ENCODE data around the gene SOX14. TPM values are rescaled to one million over a fixed set of nuclear protein-coding genes. Genes with fewer than 3 reads are reported as not detected.

SOX14 gene
- polyA plus RNA-seq, 2 donors, result 0.10 TPM; not detected in 1

GRCh38 chr3:137767538-137768360 is 3.6 kb downstream of the SOX14 start:
- Histone ChIP-seq H3K9me3 (ENCODE audit: control insufficient read depth in 2 of 2, insufficient read depth in 1 of 2, low read depth in 1 of 2, low read length in 1 of 2) (peaks cover 0 to 10% of the 10 kb centered on the region in 2 donors), H3K27ac (ENCODE audit: low read depth in 2 of 2, low read length in 1 of 2) (no peak overlapping the region), H3K4me1 (ENCODE audit: control insufficient read depth in 2 of 2, insufficient read depth in 2 of 2, low read length in 1 of 2) (peaks cover 12 to 30% of the 10 kb centered on the region in 2 donors), H3K27me3 (ENCODE audit: control insufficient read depth in 1 of 2, insufficient read depth in 2 of 2, low read length in 2 of 2) (peaks cover 5 to 64% of the 10 kb centered on the region in 2 donors), H3K36me3 (ENCODE audit: control insufficient read depth in 2 of 2, insufficient read depth in 2 of 2, low read length in 1 of 2) (no peaks in the 10 kb centered on the region), H3K4me3 (ENCODE audit: low read depth in 1 of 2, low read length in 2 of 2) (peak overlapping the region; percentile 39 to 52)
- 3 to 4% methylated on average over 36 of the region's 36 CpGs for WGBS, 2 donors

GRCh38 chr3:137768361-137769321 is 4.5 kb downstream of the SOX14 start:
- peaks cover 11 to 27% of the 10 kb centered on the region in 2 donors for H3K4me1 ChIP-seq (ENCODE audit: control insufficient read depth in 2 of 2, insufficient read depth in 2 of 2, low read length in 1 of 2)
- H3K36me3 ChIP-seq (ENCODE audit: control insufficient read depth in 2 of 2, insufficient read depth in 2 of 2, low read length in 1 of 2), result no peaks in the 10 kb centered on the region
- H3K9me3 ChIP-seq (ENCODE audit: control insufficient read depth in 2 of 2, insufficient read depth in 1 of 2, low read depth in 1 of 2, low read length in 1 of 2), result peaks cover 0 to 10% of the 10 kb centered on the region in 2 donors
- H3K4me3 ChIP-seq (ENCODE audit: low read depth in 1 of 2, low read length in 2 of 2), result peak overlapping the region; percentile 39 to 52
- no peak overlapping the region for H3K27ac ChIP-seq (ENCODE audit: low read depth in 2 of 2, low read length in 1 of 2)
- 3% methylated on average over 59 of the region's 59 CpGs for WGBS, 2 donors
- peaks cover 5 to 59% of the 10 kb centered on the region in 2 donors for H3K27me3 ChIP-seq (ENCODE audit: control insufficient read depth in 1 of 2, insufficient read depth in 2 of 2, low read length in 2 of 2)

- Histone ChIP-seq H3K9me3 (ENCODE audit: control insufficient read depth in 2 of 2, insufficient read depth in 1 of 2, low read depth in 1 of 2, low read length in 1 of 2) (peaks cover 0 to 10% of the 10 kb centered on the region in 2 donors), H3K27me3 (ENCODE audit: control insufficient read depth in 1 of 2, insufficient read depth in 2 of 2, low read length in 2 of 2) (peaks cover 5 to 52% of the 10 kb centered on the region in 2 donors), H3K4me3 (ENCODE audit: low read depth in 1 of 2, low read length in 2 of 2) (no peak overlapping the region), H3K4me1 (ENCODE audit: control insufficient read depth in 2 of 2, insufficient read depth in 2 of 2, low read length in 1 of 2) (peaks cover 7 to 22% of the 10 kb centered on the region in 2 donors), H3K36me3 (ENCODE audit: control insufficient read depth in 2 of 2, insufficient read depth in 2 of 2, low read length in 1 of 2) (no peaks in the 10 kb centered on the region), H3K27ac (ENCODE audit: low read depth in 2 of 2, low read length in 1 of 2) (no peak overlapping the region)
- 14 to 15% methylated on average over 23 of the region's 23 CpGs for WGBS, 2 donors
These were observed 5.4 kb downstream of the SOX14 start for GRCh38 chr3:137769322-137770065.

- 6 to 7% methylated on average over 39 to 40 of the region's 40 CpGs for WGBS, 2 donors
- H3K4me1 ChIP-seq (ENCODE audit: control insufficient read depth in 2 of 2, insufficient read depth in 2 of 2, low read length in 1 of 2), result peaks cover 6 to 14% of the 10 kb centered on the region in 2 donors
- peaks cover 0 to 10% of the 10 kb centered on the region in 2 donors for H3K9me3 ChIP-seq (ENCODE audit: control insufficient read depth in 2 of 2, insufficient read depth in 1 of 2, low read depth in 1 of 2, low read length in 1 of 2)
- no peak overlapping the region for H3K27ac ChIP-seq (ENCODE audit: low read depth in 2 of 2, low read length in 1 of 2)
- peak overlapping the region in 1 of 2 donors; percentile 20 for H3K4me3 ChIP-seq (ENCODE audit: low read depth in 1 of 2, low read length in 2 of 2)
- no peaks in the 10 kb centered on the region for H3K36me3 ChIP-seq (ENCODE audit: control insufficient read depth in 2 of 2, insufficient read depth in 2 of 2, low read length in 1 of 2)
- peaks cover 5 to 45% of the 10 kb centered on the region in 2 donors for H3K27me3 ChIP-seq (ENCODE audit: control insufficient read depth in 1 of 2, insufficient read depth in 2 of 2, low read length in 2 of 2)
These were observed 6.1 kb downstream of the SOX14 start for GRCh38 chr3:137770066-137770834.

GRCh38 chr3:137770835-137771399 is 6.8 kb downstream of the SOX14 start:
- H3K36me3 ChIP-seq (ENCODE audit: control insufficient read depth in 2 of 2, insufficient read depth in 2 of 2, low read length in 1 of 2), result no peaks in the 10 kb centered on the region
- WGBS, 2 donors, result 2 to 3% methylated on average over 43 to 45 of the region's 45 CpGs
- H3K4me1 ChIP-seq (ENCODE audit: control insufficient read depth in 2 of 2, insufficient read depth in 2 of 2, low read length in 1 of 2), result peaks cover 6 to 12% of the 10 kb centered on the region in 2 donors
- no peak overlapping the region for H3K27ac ChIP-seq (ENCODE audit: low read depth in 2 of 2, low read length in 1 of 2)
- peaks cover 0 to 10% of the 10 kb centered on the region in 2 donors for H3K9me3 ChIP-seq (ENCODE audit: control insufficient read depth in 2 of 2, insufficient read depth in 1 of 2, low read depth in 1 of 2, low read length in 1 of 2)
- H3K27me3 ChIP-seq (ENCODE audit: control insufficient read depth in 1 of 2, insufficient read depth in 2 of 2, low read length in 2 of 2), result peaks cover 5 to 42% of the 10 kb centered on the region in 2 donors
- peak overlapping the region in 1 of 2 donors; percentile 20 for H3K4me3 ChIP-seq (ENCODE audit: low read depth in 1 of 2, low read length in 2 of 2)

- no peaks in the 10 kb centered on the region for H3K36me3 ChIP-seq (ENCODE audit: control insufficient read depth in 2 of 2, insufficient read depth in 2 of 2, low read length in 1 of 2)
- peaks cover 0 to 10% of the 10 kb centered on the region in 2 donors for H3K9me3 ChIP-seq (ENCODE audit: control insufficient read depth in 2 of 2, insufficient read depth in 1 of 2, low read depth in 1 of 2, low read length in 1 of 2)
- no peak overlapping the region for H3K4me3 ChIP-seq (ENCODE audit: low read depth in 1 of 2, low read length in 2 of 2)
- H3K4me1 ChIP-seq (ENCODE audit: control insufficient read depth in 2 of 2, insufficient read depth in 2 of 2, low read length in 1 of 2), result peaks cover 6 to 12% of the 10 kb centered on the region in 2 donors
- H3K27me3 ChIP-seq (ENCODE audit: control insufficient read depth in 1 of 2, insufficient read depth in 2 of 2, low read length in 2 of 2), result peaks cover 8 to 42% of the 10 kb centered on the region in 2 donors
- H3K27ac ChIP-seq (ENCODE audit: low read depth in 2 of 2, low read length in 1 of 2), result no peak overlapping the region
- WGBS, 2 donors, result 3 to 6% methylated on average over 53 of the region's 53 CpGs
These were observed 7.5 kb downstream of the SOX14 start for GRCh38 chr3:137771401-137772213.

GRCh38 chr3:137772214-137772955 is 8.3 kb downstream of the SOX14 start:
- Histone ChIP-seq H3K4me3 (ENCODE audit: low read depth in 1 of 2, low read length in 2 of 2) (no peak overlapping the region), H3K27me3 (ENCODE audit: control insufficient read depth in 1 of 2, insufficient read depth in 2 of 2, low read length in 2 of 2) (peaks cover 3 to 36% of the 10 kb centered on the region in 2 donors), H3K4me1 (ENCODE audit: control insufficient read depth in 2 of 2, insufficient read depth in 2 of 2, low read length in 1 of 2) (peaks cover 6 to 12% of the 10 kb centered on the region in 2 donors), H3K9me3 (ENCODE audit: control insufficient read depth in 2 of 2, insufficient read depth in 1 of 2, low read depth in 1 of 2, low read length in 1 of 2) (peaks cover 0 to 7% of the 10 kb centered on the region in 2 donors), H3K27ac (ENCODE audit: low read depth in 2 of 2, low read length in 1 of 2) (no peak overlapping the region), H3K36me3 (ENCODE audit: control insufficient read depth in 2 of 2, insufficient read depth in 2 of 2, low read length in 1 of 2) (no peaks in the 10 kb centered on the region)
- 15 to 32% methylated on average over 7 of the region's 7 CpGs for WGBS, 2 donors

Data from esophagus (tissue), 2 donors.